NCI-H526 treated with DMSO at 0.1 percent for 48 hours (cell line): Measurements from ENCODE around the gene SYNJ2.
"Not testable (repeated sequence)": the region's sequence is repeated elsewhere in the genome, so short reads cannot be mapped to it uniquely, and the experiment has no call there.

Experiments used
- DNase-seq: peaks from one replicate; lab custom pipeline; 2025; lab: John Stamatoyannopoulos, UW

Gene SYNJ2

DNA sequence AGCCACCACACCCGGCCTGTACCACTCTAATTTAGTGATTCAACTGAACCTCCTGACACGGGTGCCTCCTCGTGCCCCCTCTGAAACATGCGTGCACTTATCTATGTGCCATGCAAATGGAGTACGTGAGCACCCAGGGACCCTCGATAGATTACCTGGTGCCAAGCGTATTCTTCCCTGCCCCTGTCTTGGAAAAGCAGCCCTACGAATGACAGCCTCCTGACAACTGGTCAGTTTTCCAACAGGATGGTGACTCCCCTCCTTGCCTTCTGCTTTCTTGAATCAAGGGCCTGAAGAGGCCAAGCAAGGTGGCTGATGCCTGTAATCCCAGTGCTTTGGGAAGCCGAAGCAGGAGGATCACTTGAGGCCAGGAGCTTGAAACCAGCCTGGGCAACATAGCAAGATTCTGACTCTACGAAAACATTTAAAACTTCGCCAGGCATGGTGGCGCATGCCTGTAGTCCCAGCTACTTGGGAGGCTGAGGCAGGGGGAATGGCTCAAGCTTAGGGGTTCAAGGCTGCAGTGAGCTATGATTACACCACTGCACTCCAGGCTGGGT lies 25.4 kb upstream of the SYNJ2 start:
- no peak for DNase-seq

DNA sequence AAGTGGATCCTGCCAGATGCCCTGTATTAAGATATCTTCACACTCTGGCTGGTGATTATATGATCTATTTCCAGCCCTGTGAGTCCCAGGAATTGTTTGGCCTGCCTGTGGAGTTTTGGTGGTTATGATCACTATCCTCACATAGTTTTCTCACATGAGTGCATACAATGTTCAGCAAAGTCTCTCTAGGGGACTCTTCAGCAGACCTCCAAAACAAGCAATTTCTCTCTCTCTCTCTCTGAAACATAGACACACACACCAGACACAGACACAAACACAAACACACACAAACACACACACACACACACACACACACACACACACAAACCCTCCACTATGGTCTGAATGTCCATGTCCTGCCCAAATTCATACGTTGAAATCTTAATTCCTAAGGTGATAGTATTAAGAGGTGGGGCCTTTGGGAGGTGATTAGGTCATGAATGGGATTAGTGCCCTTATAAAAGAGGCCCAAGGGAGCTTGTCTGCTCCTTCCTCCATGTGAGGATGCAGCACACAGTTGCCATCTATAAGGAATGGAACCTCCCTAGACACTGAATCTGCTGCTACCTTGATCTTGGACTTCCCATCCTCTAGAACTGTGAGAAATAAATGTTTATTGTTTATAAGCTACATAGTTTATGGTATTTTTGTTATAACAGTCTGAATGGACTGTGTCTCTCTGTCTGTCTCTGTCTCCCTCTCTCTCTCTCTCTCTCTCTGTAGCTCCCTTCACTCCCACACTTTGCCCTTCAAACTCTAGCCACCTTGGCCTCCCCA lies 22.0 kb upstream of the SYNJ2 start:
- DNase-seq, result no peak

DNA sequence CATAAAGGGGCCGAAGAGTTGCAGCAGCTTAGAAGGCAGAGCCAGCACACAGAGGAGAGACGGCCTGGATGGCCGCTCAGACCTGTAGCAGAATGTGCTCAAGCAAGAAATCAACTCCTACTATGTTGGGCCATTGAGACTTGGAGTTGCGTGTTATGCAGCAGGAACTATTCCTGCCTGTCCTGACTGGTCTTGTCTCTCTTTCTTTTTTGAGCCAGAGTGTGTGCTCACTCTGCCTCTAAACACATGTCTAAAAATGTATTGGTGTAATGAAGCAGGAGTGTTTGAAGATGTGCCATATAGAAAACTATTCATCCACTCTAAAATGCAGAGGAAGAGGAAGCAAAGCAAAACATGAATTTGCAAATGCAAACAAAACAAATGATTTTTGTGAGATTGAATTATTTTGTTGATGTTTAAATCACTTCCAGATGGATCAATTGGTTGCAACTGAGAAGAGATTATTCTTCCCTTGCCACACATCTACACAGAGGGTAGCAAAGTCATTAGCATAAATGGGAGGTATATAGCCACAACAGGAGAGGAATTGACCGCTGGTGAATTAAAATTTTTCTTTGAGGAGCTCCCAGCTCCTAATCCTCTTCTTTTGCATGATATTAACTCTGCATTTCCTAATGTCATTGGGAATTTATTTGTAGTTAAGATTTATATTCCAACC lies 20.4 kb upstream of the SYNJ2 start:
- DNase-seq, result no peak

DNA sequence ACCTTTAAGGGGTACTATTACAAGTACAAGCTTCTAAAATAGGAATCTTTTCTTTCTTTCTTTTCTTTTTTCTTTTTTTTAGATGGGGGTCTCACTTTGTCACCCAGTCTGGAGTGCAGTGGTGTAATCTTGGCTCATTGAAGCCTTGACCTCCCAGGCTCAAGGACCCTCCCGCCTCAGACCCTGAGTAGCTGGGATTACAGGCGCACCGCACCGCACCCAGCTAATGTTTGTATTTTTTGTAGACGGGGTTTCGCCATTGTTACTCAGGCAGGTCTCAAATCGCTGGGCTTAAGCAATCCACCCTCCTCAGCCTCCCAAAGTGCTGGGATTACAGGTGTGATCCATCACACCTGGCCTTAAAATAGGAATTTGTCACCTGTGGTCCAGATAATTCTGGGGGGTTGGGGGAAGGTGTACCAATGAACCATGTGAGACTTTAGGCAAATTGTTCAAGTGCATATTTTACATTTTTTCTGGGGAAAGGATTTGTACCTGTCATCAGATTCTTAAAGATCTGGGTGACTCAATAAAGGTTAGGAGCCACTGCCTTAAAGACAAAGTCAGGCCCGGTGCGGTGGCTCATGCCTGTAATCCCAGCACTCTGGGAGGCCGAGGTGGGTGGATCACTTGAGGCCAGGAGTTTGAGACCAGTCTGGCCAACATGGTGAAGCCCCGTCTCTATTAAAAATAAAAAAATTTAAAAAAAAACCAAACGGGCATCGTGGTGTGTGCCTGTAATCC lies 19.7 kb upstream of the SYNJ2 start:
- no peak for DNase-seq

DNA sequence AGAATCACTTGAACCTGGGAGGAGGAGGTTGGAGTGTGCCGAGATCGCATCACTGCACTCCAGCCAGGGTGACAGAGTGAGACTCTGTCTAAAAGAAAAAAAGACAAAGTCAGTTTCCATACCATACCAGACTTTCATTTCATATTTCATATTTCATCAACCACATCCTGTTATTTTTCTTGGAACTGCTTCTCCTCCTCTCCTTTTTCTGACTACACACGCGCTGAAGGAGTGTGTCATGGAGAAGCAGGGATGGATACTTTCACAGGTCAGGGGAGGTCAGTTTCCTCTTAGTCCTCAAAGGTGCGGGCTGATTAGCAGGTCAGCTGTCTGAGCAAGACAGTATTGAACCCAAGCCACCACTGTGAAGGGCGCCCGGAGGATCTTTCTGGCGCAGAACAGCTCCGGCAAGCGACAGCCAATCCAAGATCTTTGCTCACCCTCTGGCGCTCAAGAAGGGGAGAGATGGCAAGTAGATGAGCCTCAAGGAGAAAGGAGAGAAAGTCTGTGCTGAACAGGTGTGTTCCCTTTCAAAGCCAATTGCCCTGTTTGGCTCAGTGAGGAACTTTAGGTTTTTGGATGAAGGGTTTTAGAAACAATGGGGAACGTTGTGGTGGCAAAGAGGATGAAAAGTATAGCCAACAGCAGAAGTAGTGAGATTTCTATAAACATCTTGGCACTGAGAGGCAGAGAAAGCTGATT lies 18.9 kb upstream of the SYNJ2 start:
- no peak for DNase-seq

DNA sequence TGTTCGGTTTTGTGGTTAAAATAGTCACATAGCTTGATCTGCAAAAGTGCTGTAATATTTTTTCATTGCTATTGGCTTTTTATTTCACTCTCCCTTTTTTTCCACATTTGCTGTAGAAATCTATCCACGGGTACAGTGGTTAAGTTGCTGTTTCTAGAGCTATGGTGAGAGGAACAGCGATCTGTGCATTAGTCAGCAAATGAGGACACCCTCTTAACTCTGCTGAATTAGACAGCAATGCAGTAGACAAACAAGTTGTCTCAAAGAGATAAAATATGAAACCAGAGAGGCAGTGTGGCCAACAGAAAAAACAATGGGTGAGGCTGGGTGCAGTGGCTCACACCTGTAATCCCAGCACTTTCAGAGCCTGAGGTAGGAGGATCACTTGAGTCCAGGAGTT lies 17.6 kb upstream of the SYNJ2 start:
- DNase-seq, result no peak

DNA sequence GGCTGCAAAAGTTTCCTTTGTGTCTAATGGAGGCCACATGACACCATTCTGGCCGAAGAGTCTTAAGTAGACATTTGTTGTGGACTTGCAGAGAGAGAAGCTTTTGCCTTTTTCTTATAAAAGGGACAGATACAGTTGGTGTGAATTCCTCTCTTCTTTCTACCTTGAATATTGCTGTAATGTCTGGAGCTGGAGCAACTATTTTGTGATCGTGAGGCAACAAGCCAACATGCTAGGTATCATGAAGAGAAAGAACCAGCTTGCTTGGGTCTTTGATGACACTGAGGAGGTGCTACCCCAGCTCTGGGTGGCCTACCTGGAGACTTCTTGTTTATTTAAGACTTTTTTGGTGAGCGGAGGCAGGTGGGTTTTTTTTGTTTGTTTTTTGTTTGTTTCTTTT lies 16.3 kb upstream of the SYNJ2 start:
- no peak for DNase-seq

DNA sequence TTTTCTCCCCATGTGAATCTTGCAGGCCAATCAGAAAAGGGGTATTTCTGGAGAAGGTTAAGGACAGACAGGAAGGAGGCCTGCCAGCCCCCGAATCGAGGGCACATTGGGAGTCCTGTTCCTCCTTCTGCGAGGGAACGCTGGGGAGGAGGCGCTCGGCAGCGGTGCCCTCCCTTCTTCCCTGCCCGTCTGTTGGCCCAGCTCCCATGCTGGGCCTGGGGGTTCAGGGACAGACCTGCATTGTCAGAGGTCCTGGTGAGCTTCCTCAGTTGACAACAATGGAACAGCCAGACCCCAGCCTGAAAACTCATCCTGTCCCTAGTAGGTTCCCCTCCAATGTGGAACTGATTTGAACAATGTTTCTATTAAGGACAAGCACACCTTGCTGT lies 15.1 kb upstream of the SYNJ2 start:
- no peak for DNase-seq

DNA sequence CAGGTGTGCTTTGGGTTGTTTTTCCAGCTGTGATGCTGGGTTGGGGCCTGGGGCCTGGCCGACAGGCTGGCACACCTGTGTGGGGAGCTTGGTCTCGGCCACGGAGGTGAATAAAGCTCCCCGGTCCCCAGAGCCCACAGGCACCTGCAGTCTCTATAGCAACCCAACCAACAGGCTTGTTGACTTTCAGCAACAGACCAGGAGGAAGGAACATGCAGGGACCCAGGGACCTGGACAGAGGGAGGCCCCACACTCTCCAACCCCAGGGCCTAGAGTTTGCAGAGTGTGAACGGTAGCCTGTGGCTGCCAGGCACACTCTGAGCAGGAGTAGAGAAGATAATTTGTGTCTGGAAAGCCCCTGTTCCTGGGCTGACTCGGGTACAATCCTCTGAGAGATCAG lies 14.6 kb upstream of the SYNJ2 start:
- DNase-seq, result peak; percentile 71

DNA sequence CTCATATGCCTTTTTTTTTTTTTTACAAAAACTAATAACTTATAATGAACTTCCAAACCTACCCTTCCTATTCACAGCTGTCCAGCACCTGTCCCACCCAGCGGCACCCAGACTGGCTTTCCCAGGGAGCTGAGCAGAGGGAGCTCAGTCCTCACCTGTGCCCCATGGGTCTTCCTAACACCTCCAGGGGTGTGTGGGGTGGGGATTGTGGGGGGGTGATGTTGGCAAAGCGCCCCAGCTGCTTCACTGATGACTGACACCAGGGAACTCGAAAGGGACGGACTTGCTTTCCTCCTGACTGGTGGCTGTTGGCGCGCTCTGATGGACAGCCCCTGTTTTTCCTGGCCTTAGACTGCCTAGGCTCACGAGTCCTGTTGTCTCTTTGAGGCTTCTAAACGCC lies 14.2 kb upstream of the SYNJ2 start:
- DNase-seq, result no peak

DNA sequence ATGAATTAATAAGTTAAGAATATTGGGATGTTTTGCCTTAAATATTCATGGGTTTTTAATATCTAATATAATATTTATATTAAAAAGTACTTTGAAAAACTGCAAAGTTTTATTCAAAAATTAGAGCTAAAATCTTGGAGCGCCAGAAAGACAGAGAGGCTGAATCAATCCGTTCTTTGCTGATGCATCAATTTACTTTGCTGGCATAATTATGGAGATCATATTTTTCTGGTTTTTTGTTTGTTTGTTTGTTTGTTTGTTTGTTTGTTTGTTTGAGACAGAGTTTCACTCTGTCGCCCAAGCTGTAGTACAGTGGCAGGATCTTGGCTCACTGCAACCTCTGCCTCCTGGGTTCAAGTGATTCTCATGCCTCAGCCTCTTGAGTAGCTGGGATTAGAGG lies 9.5 kb upstream of the SYNJ2 start:
- DNase-seq, result not testable (repeated sequence)

DNA sequence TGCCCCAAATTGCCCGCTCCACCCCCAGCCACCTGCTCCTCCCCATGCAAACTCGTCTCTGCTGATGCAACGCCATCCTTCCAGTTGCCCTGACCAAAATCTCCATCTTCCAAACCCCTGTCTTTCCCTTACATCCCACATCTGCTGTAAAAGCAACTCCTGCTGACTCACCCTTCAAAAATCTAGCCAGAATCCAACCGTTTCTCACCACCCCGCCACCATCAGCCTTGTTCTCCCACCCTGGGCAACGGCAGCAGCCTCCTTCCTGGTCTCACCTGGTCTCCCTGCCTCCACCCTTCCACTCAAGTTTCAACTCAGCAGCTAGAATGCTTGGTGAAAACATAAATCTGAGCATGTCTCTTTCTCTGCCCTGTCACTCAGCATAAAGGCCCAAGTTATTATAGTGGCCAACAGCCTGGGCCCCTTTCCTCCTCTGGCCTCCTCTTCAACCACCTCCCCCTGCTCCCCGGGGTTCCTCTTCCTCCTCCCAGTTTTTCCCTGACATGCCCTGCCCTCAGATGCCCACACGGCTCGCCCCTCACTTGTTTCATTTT lies 7.2 kb upstream of the SYNJ2 start:
- no peak for DNase-seq

DNA sequence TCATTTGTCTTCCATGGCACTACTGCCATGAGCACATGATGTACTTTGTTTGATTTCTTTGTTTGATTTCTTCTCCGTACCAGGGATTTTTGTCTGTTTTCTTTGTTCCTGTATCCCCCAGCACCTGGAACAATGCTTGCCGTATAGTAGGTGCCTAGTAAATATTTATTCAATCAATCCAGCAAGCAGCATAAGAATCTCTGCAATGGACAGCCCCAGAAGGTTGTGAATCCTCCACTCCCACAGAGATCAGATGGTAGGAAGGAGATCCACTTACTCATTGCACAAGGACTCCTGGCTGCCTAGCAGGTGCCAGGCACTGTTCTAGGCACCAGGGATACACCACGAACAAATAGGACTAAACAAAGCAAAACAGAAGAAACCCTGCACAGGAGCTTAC lies 6.7 kb upstream of the SYNJ2 start:
- no peak for DNase-seq

DNA sequence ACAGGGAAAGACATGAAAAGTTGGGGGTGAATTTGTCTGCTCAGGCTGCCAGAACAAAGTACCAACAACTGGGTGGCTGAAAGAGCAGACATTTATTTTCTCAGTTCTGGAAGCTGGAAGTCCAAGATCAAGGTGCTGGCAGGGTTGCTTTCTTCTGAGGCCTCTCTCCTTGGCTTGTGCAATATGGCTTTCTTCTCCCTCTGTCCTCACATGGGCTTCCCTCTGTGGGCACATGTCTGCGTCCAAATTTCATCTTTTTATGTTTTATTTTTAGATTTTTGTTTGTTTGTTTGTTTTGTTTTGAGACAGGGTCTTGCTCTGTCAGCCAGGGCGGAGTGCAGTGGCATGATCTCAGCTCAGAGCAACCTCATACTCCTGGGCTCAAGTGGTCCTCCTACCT lies 6.2 kb upstream of the SYNJ2 start:
- no peak for DNase-seq

DNA sequence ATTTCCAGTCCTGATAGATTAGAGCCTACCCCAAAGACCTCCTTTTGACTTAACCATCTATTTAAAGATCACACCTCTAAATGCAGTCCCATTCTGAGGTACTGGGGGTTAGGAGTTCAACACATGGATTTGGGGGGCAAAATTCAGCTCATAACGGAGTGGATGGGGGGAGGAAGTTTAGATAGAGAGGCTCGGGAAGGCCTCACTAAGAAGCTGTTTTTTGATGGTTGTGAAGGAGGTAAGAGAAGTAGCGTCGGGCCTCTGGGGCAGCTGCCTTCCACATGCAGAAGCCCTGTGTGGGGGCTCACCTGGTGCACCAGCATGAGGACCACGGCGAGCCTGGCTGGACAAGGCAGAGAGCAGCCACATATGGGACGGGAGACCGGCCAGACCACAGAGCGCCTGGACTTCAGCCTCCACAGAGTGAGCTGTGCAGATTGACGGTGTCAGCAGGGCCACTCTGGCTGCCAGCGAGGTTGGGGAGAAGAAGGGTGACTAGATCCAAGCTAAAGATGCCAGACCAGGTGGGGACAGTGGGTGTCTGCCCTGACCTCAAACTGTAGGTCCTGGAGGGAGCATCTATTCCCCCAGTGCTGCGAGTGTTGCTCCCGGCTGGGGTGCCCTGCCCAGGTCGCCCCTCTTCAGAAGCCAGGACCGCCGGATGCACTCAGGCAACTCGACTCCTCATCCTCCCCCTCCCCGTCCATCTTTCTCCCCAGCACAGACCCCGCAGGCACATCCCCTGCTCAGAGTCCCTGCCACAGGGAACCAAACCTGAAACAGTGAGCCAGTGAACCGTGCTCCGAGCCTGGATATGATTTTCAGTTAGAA lies 5.1 kb upstream of the SYNJ2 start:
- no peak for DNase-seq

DNA sequence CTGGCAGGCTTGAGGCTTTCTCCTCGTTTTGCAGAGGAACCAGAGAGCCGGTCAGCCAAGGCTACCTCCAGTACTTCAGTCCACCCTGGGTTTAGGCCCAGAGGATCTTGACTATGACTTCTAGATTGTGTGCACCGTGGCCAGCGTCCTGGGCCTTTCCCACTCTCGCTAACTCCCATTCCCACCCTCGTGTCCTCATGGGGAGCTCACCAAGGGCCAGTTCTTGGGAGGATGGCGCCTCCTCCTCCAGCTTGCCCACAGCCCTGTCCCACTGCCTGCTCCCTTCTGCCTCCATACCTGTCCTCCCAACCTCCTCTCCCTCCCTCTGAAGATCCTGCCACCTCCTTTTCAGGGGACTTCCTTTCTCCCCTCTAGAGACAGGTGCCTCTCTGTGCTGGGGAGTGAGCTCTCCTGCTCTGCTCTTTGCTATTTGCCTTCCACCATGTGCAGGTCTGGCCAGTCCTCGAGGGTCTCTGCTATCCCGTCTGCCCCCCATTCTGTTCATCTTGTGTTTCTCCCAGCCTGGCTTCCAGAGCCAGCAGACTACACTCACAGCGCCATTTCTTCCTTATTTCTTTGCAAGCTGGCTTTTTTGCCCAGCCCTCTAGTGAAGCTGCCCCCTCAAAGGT lies 4.4 kb upstream of the SYNJ2 start:
- DNase-seq, result no peak

DNA sequence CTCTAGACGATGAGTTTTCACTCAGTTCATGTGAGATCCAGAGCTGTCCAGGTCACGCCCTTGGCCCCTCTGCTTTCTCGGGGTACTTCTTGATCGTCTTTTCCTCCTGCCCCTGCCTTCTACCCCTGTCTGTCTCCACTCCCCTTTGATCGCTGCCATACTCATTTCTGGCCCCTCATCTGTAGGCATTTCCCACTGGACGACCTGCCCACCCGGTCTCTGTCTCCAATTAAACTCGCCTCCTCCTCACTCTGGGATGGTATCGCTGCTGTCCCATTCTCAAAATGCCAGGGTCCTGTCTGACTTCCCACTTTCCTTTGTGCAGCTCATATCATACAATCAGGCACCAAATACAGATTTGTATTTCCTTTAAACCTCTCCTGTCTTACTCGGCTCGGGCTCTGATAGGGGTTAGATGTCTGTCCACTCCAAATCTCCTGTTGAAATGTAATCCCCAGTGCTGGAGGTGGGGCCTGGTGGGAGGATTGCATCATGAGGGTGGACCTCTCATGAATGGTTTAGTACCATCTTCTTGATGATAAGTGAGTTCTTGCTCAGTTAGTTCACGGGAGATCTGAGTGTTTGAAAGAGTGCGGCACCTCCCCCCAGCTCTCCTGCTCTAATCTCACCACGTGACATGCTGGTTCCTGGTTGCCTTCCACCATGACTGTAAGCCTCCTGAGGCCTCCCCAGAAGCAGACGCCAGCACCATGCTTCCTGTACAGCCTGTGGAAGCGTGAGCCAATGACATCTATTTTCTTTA lies 3.5 kb upstream of the SYNJ2 start:
- no peak for DNase-seq

DNA sequence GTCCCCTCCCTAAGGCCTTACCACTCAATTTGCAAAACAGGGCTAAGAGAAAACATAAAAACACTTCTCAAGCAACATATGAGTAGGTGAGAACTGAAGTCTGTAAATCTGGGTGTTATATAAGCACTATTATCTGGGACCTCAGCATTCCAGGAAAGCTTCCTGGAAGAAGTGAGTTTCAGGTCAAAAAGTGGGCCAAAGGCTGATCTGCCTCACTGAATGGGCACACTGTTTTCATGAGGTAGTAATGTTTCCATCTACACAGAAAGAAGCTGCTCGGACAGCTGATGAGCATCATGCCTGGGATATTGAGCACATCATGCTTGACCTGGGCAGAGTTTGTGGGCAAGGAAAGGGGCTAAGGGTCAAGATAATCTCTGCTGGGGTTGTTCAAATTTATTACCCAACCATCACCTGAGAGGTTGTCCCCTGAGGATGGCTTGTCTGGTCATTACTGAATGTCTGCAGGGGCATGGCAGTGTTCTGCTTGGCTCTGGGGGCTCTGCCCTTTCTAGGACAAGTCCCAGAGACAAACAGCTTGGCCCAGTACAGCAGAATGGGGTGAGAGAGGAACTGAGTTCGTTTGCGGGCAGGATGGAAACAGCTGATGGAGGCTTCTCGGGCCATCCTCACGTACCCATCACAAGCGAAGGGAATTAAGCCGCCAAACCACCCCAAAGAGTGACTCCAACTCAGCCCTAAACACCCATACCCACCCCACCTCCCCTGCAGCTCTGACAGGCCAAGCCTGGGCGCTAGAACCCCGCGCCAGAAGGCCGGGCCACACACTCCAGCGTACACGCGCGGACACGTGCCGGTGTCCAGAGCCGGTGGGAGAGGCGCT lies 1.2 kb upstream of the SYNJ2 start:
- no peak for DNase-seq

DNA sequence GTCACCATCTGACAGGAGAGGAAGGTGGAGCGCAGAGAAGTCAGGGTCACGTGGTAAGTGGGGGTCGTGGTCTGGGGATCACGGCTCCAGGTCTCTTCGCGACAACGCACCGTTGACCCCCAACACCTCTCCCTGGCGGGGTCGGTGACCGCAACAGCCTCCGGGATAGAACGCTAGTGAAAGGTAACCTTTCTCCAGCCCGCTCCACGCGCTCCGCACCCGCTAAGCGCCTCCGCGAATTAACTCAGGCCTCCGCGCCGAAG lies 600 bp upstream of the SYNJ2 start:
- no peak for DNase-seq
